Liver (tissue), 9 donors: ENCODE data around the gene RASGRP1. TPM values are rescaled to one million over a fixed set of nuclear protein-coding genes. Genes with fewer than 3 reads are reported as not detected.

Experiments used
- DNase-seq: peaks from one replicate; pipeline ENCODE4 v3.0.0-alpha.2; 2017; ENCODE audit warnings: low spot score
- H3K27ac ChIP-seq, 2 donors: one replicate each; pipeline ENCODE4 v1.7.0; 2013; ENCODE audit warnings: inconsistent platforms in 2 of 2, low read length in 2 of 2, control low read depth in 1 of 2, low read depth in 1 of 2, mild to moderate bottlenecking in 1 of 2
- H3K27me3 ChIP-seq, 4 donors: one replicate each; pipeline versions ENCODE4 v1.6.1 to v1.7.0; 2013; ENCODE audit warnings: low read length in 3 of 4, inconsistent platforms in 1 of 4, mild to moderate bottlenecking in 1 of 4, moderate library complexity in 1 of 4; ENCODE audit not compliant: control insufficient read depth in 4 of 4, insufficient read depth in 4 of 4
- H3K36me3 ChIP-seq, 4 donors: one replicate each; pipeline versions ENCODE4 v1.6.1 to v1.7.0; 2013; ENCODE audit warnings: low read length in 3 of 4, mild to moderate bottlenecking in 3 of 4, low read depth in 1 of 4, moderate library complexity in 1 of 4; ENCODE audit not compliant: control insufficient read depth in 4 of 4, insufficient read depth in 3 of 4
- H3K4me1 ChIP-seq, 4 donors: one replicate each; pipeline versions ENCODE4 v1.6.1 to v1.7.0; 2013; ENCODE audit warnings: low read length in 3 of 4, mild to moderate bottlenecking in 3 of 4, moderate library complexity in 1 of 4; ENCODE audit not compliant: control insufficient read depth in 4 of 4, insufficient read depth in 4 of 4
- H3K4me3 ChIP-seq, 3 donors: one replicate each; pipeline versions ENCODE4 v1.6.1 to v1.7.0; 2013; ENCODE audit warnings: low read length in 3 of 3, control low read depth in 1 of 3, low read depth in 1 of 3, mild to moderate bottlenecking in 1 of 3
- H3K9ac ChIP-seq, 2 donors: one replicate each; pipeline ENCODE4 v1.7.0; 2013; ENCODE audit warnings: low read length in 2 of 2, mild to moderate bottlenecking in 2 of 2, moderate library complexity in 2 of 2, control low read depth in 1 of 2, low read depth in 1 of 2
- H3K9me3 ChIP-seq, 4 donors: one replicate each; pipeline versions ENCODE4 v1.6.1 to v1.7.0; 2013; ENCODE audit warnings: low read length in 3 of 4; ENCODE audit not compliant: control insufficient read depth in 4 of 4
- ATF3 ChIP-seq: IDR thresholded peaks from 2 replicates; pipeline ENCODE4 v1.6.1; 2016; ENCODE audit warnings: antibody characterized with exemption
- CTCF ChIP-seq: fragments of 150-350 bp; IDR thresholded peaks from 2 replicates; pipeline ENCODE4 v1.5.1; 2017; ENCODE audit warnings: improper control_type of control experiment, low read depth, low read length; ENCODE audit not compliant: missing input control
- EGR1 ChIP-seq, 2 donors: IDR thresholded peaks; 2 replicates each; pipeline ENCODE4 v1.6.1; 2016 to 2018; ENCODE audit warnings: antibody characterized with exemption in 2 of 2, low read depth in 2 of 2
- FOXA1 ChIP-seq: IDR thresholded peaks from 2 replicates; pipeline ENCODE4 v1.6.1; 2016; ENCODE audit warnings: antibody characterized with exemption
- FOXA2 ChIP-seq: IDR thresholded peaks from 2 replicates; pipeline ENCODE4 v1.6.1; 2016; ENCODE audit warnings: antibody characterized with exemption
- GABPA ChIP-seq, 2 donors: IDR thresholded peaks in 1 of 2; conservative IDR thresholded peaks in 1 of 2; 2 replicates each; pipeline ENCODE4 v1.6.1; 2016; ENCODE audit warnings: antibody characterized with exemption in 2 of 2, mild to moderate bottlenecking in 1 of 2, moderate library complexity in 1 of 2
- HNF4A ChIP-seq, 2 donors: conservative IDR thresholded peaks; 2 replicates each; pipeline ENCODE4 v1.6.1; 2016; ENCODE audit warnings: antibody characterized with exemption in 2 of 2, mild to moderate bottlenecking in 2 of 2
- HNF4G ChIP-seq: IDR thresholded peaks from 2 replicates; pipeline ENCODE4 v1.6.1; 2016; ENCODE audit warnings: antibody characterized with exemption
- MAX ChIP-seq: IDR thresholded peaks from 2 replicates; pipeline ENCODE4 v1.6.1; 2016; ENCODE audit warnings: antibody characterized with exemption
- NR2F2 ChIP-seq: IDR thresholded peaks from 2 replicates; pipeline ENCODE4 v1.6.1; 2016; ENCODE audit warnings: antibody characterized with exemption
- RAD21 ChIP-seq, 2 donors: IDR thresholded peaks; 2 replicates each; pipeline ENCODE4 v1.6.1; 2016; ENCODE audit warnings: antibody characterized with exemption in 2 of 2, mild to moderate bottlenecking in 2 of 2
- REST ChIP-seq: IDR thresholded peaks from 2 replicates; pipeline ENCODE4 v1.6.1; 2016; ENCODE audit warnings: antibody characterized with exemption, mild to moderate bottlenecking
- RXRA ChIP-seq, 2 donors: IDR thresholded peaks; 2 replicates each; pipeline ENCODE4 v1.6.1; 2017 to 2018; ENCODE audit warnings: antibody characterized with exemption in 2 of 2, mild to moderate bottlenecking in 1 of 2
- SP1 ChIP-seq: IDR thresholded peaks from 2 replicates; pipeline ENCODE4 v1.6.1; 2018; ENCODE audit warnings: antibody characterized with exemption, mild to moderate bottlenecking
- TAF1 ChIP-seq: conservative IDR thresholded peaks from 2 replicates; pipeline ENCODE4 v1.6.1; 2016; ENCODE audit warnings: antibody characterized with exemption, mild to moderate bottlenecking
- YY1 ChIP-seq: IDR thresholded peaks from 2 replicates; pipeline ENCODE4 v1.6.1; 2016; ENCODE audit warnings: antibody characterized with exemption, mild to moderate bottlenecking
- ZBTB33 ChIP-seq: IDR thresholded peaks from 2 replicates; pipeline ENCODE4 v1.6.1; 2016; ENCODE audit warnings: antibody characterized with exemption
- WGBS: extraction: QIAGEN DNeasy Blood & Tissue Kit; methylation state at CpG from one replicate; pipeline ENCODE4 v1.1.7; 2013; 5-methylcytosine and 5-hydroxymethylcytosine counted together
- polyA plus RNA-seq, 2 donors: library from polyadenylated mRNA; stranded (reverse) in 1 of 2; unstranded in 1 of 2; fragments of 200-250 nt in 1 of 2; fragments of >200 nt in 1 of 2; fragmentation: Nextera tagmentation in 1 of 2; extraction: Ambion mirVana in 1 of 2; gene quantifications; one replicate each; pipeline versions ENCODE4 v1.2.1 to v1.2.3, GENCODE V29; 2013 to 2015
- total RNA-seq, 2 donors: library from RNA; depleted of rRNA; stranded (reverse); fragments of >200 nt; gene quantifications; one replicate each; pipeline ENCODE4 v1.2.3, GENCODE V29; 2014
- donor health status: healthy.
- donor health status: healthy.
- donor health status: healthy.
- donor health status: healthy.
- donor health status: healthy.

The RASGRP1 gene
- total and polyA plus RNA-seq, 4 donors: 0.17 to 0.75 (median 0.47) TPM

GRCh38 chr15:38600236-38600635 is 35.6 kb upstream of the RASGRP1 start:
- TF ChIP-seq ZBTB33 (no peak), YY1 (no peak), RXRA (IDR thresholded peaks at IDR 0.05) (no peak), MAX (no peak), EGR1 (IDR thresholded peaks at IDR 0.05; ENCODE audit: low read depth in 2 of 2) (no peak), HNF4G (no peak), NR2F2 (no peak), RAD21 (IDR thresholded peaks at IDR 0.05) (no peak), FOXA2 (no peak), REST (no peak), GABPA (IDR thresholded peaks at IDR 0.05 in 1 of 2, conservative IDR thresholded peaks at IDR 0.05 in 1 of 2) (no peak), SP1 (no peak), TAF1 (no peak), HNF4A (conservative IDR thresholded peaks at IDR 0.05) (no peak), FOXA1 (no peak), ATF3 (no peak), CTCF (no peak)
- Histone ChIP-seq H3K9ac (no peak overlapping the region), H3K27ac (no peak overlapping the region), H3K4me3 (no peak overlapping the region), H3K27me3 (peaks cover 0 to 6% (median 0%) of the 10 kb centered on the region in 4 donors), H3K4me1 (no peaks in the 10 kb centered on the region), H3K36me3 (no peaks in the 10 kb centered on the region), H3K9me3 (peaks cover 0 to 2% (median 0%) of the 10 kb centered on the region in 4 donors)
- WGBS: 92% methylated on average over 2 of the region's 2 CpGs
- no peak for DNase-seq

GRCh38 chr15:38598749-38599148 is 34.1 kb upstream of the RASGRP1 start:
- no peak overlapping the region for H3K4me3 ChIP-seq
- H3K9ac ChIP-seq: no peak overlapping the region
- WGBS: 83% methylated on average over 2 of the region's 2 CpGs
- no peaks in the 10 kb centered on the region for H3K4me1 ChIP-seq
- DNase-seq: no peak
- H3K27ac ChIP-seq: no peak overlapping the region
- peaks cover 0 to 2% (median 0%) of the 10 kb centered on the region in 4 donors for H3K9me3 ChIP-seq
- no peaks in the 10 kb centered on the region for H3K36me3 ChIP-seq
- peaks cover 0 to 5% (median 0%) of the 10 kb centered on the region in 4 donors for H3K27me3 ChIP-seq
- TF ChIP-seq ATF3 (no peak), YY1 (no peak), CTCF (no peak), MAX (no peak), TAF1 (no peak), GABPA (IDR thresholded peaks at IDR 0.05 in 1 of 2, conservative IDR thresholded peaks at IDR 0.05 in 1 of 2) (no peak), NR2F2 (no peak), FOXA2 (no peak), HNF4G (no peak), REST (no peak)
